ENCODE measurements around the gene PRR36. TPM values are rescaled to one million over a fixed set of nuclear protein-coding genes. Genes with fewer than 3 reads are reported as not detected.
"Not testable (repeated sequence)": the region's sequence is repeated elsewhere in the genome, so short reads cannot be mapped to it uniquely, and the experiment has no call there.

Gene PRR36
- total RNA-seq, 1 donor from 2014 or later: 0.09 TPM

DNA sequence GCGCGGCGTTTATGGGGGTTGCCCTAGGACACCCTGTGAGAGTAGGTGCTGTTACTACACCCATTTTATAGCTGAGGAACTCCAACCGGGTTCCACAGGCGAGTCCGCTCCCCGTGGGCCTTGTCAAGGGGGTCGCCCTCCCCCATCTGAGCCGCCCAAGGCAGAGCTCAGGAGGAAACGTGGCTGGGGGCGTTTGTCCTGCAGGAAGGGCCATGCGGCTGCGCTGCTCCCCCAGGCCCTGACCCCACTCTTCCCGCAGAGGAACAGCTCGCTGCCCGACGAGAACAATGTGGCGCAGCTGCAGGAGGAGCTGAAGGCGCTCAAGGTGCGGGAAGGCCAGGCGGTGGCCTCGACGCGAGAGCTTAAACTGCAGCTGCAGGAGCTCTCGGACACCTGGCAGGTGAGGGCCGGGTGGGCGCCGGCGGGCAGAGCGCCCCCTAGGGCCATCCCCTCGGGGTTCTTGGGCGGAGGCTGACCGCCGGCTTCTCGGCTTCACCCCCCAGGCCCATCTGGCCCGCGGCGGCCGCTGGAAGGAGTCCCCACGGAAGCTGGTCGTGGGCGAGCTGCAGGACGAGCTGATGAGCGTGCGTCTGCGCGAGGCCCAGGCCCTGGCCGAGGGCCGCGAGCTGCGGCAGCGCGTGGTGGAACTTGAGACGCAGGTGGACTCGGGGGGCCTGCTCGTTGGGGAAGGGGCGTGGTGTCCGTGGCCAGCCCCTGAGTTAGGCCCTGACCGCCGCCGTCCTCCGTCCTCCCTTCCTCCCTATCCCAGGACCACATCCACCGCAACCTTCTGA, 12.4 kb downstream of the PRR36 start:
- intact Hi-C loops (cut with micrococcal nuclease): loop anchor here (1.0 kb wide), 1 partner anchor 59 kb away; no protein-coding TSS in a partner anchor

DNA sequence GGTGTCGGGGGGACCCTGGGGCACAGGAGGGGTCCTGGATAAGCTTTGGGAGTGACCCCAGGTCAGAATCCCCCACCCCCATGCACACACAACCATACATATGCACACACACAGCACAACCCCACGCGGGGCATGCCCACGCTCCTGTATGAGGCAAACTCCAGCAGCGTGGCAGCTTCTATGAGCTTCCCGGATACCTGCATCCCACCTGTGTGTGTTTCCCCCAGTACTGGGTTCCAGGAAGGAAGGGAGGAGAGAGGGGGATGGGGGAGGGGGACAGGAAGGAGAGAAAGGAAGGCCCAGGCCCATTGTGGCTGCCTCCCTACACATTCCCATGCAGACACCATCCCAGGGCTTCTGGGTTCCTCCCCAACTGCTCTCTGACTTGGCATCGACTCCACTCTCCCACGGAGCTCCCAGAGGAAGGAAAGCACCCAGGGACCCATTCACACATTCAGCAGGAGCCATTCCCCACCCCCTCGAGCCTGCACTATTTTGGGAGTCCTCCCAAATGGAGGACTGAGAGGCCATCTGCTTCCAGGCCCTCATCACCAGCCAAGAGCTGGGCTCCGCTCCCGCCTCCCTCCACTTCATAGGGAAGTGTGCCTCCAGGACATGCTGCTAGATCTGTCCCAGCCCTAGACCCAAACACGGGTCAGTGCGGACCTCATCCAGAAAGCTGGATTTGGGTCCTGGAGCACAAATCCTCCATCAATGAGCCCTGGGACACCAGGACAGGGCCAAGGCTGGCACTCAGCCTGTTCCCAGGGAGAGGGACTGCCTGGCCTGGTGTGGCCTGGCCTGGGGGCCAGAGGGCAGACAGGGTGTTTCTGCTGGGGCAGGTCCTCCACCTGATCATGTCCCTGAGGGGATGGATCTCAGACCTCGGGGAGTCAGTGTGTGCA, 13.2 kb downstream of the PRR36 start:
- intact Hi-C loops (cut with micrococcal nuclease): no loop called here

DNA sequence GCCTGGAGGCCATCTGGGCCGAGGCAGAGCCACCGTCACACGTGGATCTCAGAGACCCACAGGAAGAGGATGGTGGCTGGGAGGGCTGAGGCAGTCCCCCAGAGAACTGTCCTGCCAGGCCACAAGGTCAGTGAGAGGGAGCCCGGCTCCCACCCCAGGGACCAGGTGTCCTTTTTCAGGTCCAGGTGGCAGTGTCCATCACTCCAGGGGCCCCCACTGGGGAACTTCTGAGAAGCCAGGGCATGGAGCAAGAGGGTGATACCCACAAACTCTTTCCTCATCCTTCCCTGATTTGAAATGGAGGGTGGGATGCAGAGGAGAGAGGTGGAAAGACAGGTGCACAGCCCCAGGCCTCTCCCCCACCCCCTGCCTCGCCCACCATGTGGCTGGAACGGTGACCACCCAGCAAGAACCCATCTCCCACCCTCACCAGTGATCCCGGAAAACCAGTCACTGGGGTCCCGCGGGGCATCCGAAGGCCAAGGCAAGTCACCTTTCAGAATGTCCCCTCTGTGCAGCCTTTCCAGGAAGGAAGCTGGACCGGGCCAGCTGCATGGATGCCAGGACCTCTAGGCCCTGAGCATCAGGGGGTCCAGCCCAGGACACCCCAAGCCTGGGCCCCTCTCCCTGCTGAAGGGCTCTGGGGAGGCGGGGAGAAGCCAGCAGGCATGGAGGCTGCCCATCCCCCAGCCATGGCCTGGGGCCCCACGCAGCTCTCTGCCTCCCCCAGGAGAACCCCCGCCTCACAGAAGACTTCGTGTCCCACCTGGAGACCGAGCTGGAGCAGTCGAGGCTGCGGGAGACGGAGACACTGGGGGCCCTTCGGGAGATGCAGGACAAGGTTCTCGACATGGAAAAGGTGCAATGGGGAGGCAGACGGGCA, 14.1 kb downstream of the PRR36 start:
- intact Hi-C loops (cut with micrococcal nuclease): no loop called here

DNA sequence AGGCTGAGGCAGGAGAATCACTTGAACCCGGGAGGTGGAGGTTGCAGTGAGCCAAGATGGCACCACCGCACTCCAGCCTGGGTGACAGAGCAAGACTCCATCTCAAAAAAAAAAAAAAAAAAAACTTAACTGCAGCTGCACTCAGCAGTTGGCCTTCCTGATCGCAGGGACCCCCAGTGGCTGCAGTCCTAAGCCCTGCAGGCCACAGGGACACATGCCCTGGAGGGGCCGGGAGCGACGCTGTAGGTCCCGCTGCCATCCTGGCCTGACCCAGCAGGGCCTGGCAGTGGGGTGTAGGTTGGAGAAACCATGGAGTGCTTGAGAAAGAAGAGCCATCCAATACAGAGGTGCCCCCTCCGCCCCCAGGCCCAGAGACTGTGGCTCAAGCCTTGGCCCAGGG, 15.1 kb downstream of the PRR36 start:
- intact Hi-C loops (cut with micrococcal nuclease): not testable (repeated sequence)

DNA sequence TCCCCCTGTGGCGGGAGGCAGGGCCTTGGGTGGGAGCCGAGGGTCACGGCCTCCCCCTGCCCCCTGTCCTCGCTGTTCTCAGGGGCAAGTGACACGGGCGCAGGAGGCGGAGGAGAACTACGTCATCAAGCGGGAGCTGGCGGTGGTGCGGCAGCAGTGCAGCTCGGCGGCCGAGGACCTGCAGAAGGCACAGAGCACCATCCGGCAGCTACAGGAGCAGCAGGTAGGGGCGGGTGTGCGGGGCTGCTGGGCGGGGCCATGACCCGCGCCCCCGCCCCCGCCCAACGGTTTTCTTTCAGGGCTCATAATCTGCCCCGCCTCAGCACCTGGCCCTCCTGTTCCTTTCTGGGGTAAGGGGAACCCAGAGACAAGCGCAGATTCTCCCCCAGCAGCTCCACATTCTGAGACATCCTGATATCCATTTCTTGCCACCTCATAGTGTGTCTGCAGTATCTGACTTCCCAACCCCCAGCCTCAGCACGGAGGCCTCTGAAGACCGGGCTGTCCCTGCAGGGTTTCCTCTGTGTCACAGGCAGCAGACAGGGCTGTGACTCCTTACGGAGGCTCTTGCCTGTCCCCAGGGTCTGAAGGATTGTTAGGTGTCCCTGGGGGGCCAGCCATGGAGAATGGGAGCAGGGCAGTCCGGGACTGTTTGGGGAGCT, 15.9 kb downstream of the PRR36 start:
- intact Hi-C loops (cut with micrococcal nuclease): no loop called here

DNA sequence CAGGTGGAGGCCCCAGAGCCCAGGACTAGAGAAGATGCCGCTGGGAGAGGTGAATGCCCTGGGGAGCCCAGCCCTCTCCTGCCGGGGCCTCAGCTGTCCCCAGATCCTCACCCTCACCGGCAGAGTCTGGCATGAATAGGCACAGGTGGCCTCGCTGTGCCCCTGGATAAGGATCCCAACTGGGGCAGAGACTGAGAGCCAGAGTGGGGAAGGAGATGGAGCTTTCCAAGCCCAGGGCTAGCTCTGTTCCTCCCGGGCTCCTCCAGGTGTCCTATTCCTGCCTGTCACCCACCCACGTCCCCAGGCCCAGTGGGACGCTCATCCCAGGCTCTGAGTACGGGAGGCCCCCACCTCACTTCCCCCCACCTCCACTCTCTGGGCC, 16.5 kb downstream of the PRR36 start:
- intact Hi-C loops (cut with micrococcal nuclease): no loop called here

DNA sequence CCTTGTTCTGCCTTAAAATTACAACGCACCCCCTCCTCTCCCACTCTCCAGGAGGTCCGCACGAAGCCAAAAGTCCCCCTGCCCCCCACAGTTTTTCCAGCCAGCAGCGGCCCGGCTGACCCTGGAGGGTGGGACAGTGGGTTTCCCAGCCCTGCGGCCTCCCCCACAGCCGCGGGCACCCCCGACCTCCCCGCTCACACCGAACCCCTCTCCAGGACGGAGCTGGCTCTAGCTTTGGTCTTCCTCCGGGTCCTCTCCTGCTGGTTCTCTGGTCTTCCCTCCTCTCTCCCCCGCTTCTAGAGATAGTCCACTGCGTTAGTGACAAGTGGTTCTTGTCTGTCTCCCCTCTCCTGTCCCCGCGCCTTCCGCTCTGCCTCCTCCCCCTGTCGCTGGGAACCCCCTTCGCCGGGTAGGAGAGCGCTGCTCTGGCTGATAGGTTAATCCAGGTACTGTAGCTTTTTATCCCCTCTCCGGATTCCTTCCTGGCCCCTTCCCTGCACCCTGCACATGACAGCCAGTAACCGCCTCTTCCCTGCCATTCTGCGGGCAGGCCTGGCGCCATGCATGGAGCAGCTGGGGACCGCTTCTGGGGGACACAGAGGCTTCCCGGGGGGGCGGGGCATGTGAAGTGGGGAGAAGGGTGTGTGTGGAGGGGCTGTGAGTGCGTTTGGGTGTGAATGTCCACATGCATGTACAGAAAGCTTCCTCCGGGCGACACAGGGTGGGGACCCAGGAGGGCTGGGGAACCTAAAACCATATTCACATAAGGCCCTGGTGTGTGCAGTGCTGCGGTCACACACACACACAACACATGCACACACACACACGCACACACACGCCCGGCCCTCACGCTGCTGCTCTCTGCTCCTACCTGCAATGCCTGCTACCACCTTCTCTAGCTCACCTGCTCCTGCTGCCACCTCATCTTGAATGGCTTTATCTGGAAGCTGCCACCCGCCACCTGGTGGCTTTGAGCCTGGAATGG, 17.2 kb downstream of the PRR36 start:
- intact Hi-C loops (cut with micrococcal nuclease): no loop called here

DNA sequence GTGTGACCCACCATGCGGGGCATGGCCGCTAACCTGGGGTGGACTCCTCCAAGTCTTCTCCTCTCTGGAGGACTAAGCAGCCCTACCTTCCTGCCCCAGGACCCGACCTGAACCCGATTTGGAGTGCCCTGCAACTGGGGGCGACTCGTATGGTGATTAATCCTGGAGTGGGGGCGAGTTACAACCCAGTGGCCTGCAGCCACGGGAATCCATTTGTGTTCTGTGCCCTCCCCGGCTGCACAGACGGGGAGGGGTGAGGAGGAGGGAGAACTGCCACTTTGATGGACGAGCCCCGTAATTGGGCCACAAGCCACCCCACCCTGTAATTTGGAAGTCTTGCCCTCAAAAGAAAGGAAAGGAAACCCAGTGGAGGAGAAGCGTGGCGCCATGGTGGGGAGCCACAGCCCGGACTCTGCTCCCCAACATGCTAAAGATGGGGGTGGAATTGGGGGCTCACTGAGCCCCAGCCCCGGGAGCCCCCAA, 18.0 kb downstream of the PRR36 start:
- intact Hi-C loops (cut with micrococcal nuclease): no loop called here

DNA sequence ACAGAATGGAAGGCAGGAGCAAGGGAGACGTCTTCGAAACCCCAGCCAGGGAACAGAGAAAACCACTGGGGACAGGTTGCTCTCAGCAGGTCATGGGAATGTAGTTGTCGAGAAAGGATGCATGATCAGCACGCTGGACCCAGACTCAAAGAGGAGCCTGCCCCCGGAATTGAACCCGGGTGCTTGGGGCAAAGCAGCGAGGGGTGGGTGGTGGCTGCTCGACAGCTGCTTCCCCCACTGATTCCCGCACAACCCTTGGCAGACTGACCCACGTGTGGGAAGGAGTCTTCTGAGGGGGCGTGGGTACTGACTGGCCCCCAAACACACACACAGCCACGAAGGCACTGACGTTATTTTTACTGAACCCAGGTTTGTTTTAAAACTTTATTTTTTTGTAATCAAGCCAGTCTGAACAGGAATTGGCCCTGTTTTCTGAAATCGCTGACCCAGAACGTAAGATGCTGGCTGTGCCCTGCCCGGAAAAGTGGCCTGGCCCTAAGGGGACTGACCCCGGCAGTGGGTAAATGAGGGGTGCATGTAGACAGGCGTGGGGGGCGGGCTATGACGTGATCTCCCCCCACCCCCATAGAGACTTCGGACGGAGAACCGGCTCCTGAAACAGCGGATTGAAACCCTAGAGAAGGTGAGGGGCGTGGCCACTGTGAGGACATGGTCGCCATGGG, 18.6 kb downstream of the PRR36 start:
- intact Hi-C loops (cut with micrococcal nuclease): no loop called here

DNA sequence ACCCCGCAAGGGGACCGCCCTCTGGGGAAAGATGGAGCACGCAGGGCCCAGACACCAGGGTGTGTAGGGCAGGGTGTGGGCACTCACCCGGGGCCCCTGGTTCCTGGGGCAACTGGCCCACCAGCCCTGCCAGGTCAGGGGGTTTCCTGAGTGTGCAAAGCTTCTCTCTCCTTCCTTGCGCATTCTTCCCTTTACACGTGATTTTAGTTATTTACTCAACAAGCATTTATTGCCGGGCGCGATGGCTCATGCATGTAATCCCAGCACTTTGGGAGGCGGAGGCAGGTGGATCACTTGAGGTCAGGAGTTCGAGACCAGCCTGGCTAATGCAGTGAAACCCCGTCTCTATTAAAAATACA, 20.4 kb downstream of the PRR36 start:
- intact Hi-C loops (cut with micrococcal nuclease): no loop called here

DNA sequence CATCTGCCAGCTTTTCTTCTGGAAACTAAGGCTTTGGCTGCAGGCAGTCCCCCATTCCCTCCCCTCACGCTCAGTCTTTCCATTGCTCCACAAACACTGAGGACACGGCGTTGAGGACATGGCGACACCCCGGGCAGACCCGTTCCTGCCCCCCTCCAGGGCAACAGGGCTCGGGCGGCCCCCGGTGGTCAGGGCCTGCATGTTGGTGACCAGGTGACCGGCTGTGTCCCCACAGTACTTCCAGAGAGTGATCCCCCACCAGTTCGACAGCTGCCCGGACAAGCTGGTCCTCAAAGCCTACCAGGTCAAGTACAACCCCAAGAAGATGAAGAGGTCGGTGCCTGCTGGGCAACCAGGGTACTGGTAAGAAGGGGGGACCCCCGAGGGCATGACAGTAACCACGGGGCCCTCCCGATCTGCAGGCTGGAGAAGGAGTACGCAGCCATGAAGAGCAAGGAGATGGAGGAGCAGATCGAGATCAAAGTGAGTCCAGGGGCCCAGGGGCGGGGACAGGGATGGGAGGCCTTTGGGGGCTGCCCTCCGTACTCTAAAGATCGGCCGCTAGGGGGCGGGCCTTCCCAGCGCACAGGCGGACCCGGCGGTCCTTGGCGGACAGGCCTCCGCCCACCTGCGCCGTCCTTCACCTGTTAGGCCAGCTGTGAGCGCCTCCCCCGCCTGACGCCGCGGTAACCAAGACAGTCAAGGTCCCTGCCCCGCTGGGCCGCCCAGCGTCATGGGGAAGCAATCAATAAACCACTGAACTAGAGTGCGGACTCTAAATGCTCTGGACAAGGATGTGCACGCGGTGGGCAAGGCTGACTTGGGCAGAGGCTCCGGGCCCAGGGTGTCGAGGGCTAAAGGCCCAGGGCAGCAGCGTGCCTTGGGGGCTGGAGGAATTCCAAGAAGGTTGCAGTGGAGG, 21.1 kb downstream of the PRR36 start:
- intact Hi-C loops (cut with micrococcal nuclease): no loop called here

DNA sequence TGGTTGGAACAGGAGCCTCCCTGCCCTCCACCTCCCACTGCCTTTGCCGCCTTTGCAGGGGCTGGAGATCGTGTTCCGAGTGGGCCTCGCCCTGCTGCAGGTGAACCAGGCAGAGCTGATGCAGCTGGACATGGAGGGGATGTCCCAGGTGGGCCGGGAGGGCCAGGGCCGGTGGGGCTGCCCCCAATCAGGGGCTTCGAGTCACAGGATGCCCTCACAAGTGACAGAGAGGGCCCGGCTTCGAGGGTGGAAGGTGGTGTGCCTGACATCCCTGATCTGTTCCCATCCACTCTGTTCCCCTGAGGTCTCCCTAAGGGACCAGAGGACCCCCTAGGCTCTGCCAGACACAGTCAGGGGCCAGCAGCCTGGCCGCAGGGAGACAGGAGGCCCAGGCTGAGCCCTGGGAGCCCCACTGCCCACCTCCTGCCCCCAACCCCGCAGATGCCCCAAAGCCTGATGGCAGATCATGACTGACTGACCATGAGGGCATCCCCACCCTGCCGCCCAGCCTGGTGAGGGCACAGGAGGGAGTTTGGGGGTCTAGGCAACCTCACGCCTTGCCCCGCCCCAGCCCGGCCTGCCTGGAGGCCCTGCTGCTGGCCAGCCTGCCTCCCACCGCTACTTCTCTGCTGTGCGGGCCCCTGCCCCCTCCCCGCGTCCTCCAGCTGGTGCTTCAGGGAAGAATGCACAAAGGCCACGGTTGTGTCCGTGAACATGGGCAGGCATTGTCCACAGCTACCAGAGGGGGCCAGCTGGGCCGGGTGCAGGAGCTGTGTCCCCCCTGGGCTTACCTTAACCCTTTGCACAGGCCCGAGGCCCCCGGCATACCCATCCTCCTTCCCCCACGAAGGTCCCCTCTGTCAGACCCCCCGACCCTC, 22.3 kb downstream of the PRR36 start:
- intact Hi-C loops (cut with micrococcal nuclease): no loop called here

DNA sequence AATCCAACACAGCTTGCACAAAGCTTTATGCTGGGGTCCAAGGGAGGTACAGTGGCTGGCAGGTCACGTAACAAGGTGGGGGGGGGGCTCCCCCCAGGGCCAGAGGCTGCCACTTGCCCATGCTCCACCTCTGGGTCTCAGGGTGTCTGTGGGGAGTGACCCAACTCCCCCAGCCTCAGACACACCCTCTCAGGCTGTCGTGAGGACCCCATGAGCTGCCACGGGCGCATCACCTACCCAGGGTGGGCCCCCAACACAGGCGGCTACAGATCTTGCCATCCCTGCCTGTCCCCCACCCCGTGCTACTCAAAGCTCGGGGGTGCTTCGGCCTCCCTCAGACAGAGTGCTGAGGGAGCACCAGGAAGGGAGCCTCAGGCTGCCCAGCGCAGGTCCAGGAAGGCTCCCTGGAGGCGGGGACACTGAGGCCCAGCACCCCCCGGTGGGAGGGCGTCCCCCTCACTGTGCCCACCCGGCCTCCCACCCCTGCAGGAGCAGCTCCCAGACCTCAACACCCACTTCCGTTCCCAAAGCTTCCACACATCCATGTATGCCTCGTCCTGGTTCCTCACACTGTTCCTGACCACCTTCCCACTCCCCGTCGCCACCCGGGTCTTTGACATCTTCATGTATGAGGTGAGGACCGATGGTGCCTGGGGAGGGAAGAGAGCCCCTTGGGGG, 23.1 kb downstream of the PRR36 start:
- intact Hi-C loops (cut with micrococcal nuclease): no loop called here

DNA sequence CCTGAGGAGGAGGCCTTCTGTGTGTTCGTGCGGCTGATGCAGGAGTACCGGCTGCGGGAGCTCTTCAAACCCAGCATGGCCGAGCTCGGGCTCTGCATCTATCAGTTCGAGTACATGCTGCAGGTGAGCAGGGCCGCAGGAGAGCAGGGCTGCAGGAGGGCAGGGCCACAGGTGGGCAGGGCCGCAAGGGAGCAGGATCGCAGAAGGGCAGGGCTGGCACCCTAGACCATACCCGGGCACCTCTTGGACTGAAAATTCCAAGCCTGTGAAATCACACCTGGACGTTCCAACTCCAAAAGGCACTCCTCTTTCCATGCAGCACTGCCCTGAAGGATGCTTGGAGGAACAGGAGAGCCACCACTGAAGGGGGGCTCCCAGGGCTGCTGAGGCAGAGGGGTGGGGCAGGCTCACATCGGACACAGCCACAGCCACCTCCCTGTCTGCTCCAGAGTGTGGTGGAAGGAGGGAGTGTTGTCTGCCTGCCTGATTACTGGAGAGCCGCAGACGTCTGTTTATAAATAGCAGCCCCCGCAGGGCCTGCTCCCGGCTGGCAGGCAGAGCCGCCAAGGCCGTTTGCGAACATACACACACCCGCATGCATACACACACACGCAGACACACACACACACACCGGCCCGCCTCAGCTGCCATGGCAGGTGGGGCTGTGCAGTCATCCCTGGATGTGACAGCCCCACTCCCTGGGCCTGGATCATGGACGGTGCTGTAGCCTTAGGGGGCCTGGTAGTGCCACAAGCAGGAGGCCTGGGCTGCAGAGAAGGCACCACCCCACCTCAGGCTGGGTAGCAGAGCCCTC, 24.0 kb downstream of the PRR36 start:
- intact Hi-C loops (cut with micrococcal nuclease): no loop called here

DNA sequence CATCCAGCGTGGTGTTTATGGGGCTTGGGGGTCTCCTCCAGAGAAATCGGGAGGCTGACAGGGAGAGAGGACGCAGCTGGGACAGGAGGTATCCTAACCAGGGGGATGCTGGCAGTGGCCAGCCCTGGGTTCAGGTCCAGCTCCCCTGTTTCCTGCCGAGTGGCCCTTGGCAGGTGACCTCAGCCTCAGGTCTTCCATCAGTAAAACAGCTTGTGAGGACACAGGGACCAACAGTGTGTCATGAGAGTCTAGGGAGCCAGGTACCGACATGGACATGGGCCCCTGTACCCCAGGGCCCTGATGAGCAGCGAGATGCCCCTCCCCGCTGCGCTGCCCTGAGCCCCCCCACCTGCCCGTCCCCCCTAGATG, 24.6 kb downstream of the PRR36 start:
- intact Hi-C loops (cut with micrococcal nuclease): no loop called here
